AG08396 (cell line): ENCODE data around the gene IL1B.

Experiments
- DNase-seq: peaks from one replicate; pipeline ENCODE4 v3.0.0; 2012; ENCODE audit warnings: low spot score, mixed read lengths

IL1B gene

GRCh38 chr2:112803691-112804521, 32.7 kb downstream of the IL1B start:
- no peak for DNase-seq

- DNase-seq: no peak
These were observed 35.5 kb downstream of the IL1B start for GRCh38 chr2:112800881-112801583.

GRCh38 chr2:112798979-112799975, 37.3 kb downstream of the IL1B start:
- DNase-seq: no peak

- DNase-seq: no peak
These were observed 40.1 kb downstream of the IL1B start for GRCh38 chr2:112796486-112796885.

- no peak for DNase-seq
These were observed 40.8 kb downstream of the IL1B start for GRCh38 chr2:112795774-112796173.

- no peak for DNase-seq
These were observed 41.7 kb downstream of the IL1B start for GRCh38 chr2:112794841-112795240.

GRCh38 chr2:112794131-112794733, 42.3 kb downstream of the IL1B start:
- peak; percentile 68 for DNase-seq

- no peak for DNase-seq
These were observed 43.1 kb downstream of the IL1B start for GRCh38 chr2:112793449-112793978.

- DNase-seq: no peak
These were observed 44.2 kb downstream of the IL1B start for GRCh38 chr2:112792419-112792818.

- no peak for DNase-seq
These were observed 44.8 kb downstream of the IL1B start for GRCh38 chr2:112791693-112792230.

- no peak for DNase-seq
These were observed 45.6 kb downstream of the IL1B start for GRCh38 chr2:112791019-112791418.

- DNase-seq: no peak
These were observed 46.3 kb downstream of the IL1B start for GRCh38 chr2:112790305-112790704.

GRCh38 chr2:112789186-112789585, 47.4 kb downstream of the IL1B start:
- DNase-seq: no peak

GRCh38 chr2:112788653-112789052, 47.9 kb downstream of the IL1B start:
- no peak for DNase-seq

- DNase-seq: no peak
These were observed 48.7 kb downstream of the IL1B start for GRCh38 chr2:112787729-112788393.

GRCh38 chr2:112787294-112787693, 49.3 kb downstream of the IL1B start:
- no peak for DNase-seq

- DNase-seq: peak; percentile 50
These were observed 52.1 kb downstream of the IL1B start, which contains the start of gene IL1A for GRCh38 chr2:112784199-112785189. Gene IL1A (minus strand): TSS chr2:112784493. CDS start chr2:112783770, 723 bp downstream.

GRCh38 chr2:112783187-112783714, 53.3 kb downstream of the IL1B start:
- no peak for DNase-seq

GRCh38 chr2:112782234-112782799, 54.3 kb downstream of the IL1B start:
- DNase-seq: no peak
